Mesenteric fat pad (tissue), 1 donor: ENCODE data around the gene SPP1. TPM values are rescaled to one million over a fixed set of nuclear protein-coding genes. Genes with fewer than 3 reads are reported as not detected.
"Not testable (repeated sequence)": the region's sequence is repeated elsewhere in the genome, so short reads cannot be mapped to it uniquely, and the experiment has no call there.

Experiments
- DNase-seq: peaks from one replicate; pipeline ENCODE4 v3.0.0-alpha.2; 2020; ENCODE audit warnings: low spot score
- total RNA-seq: library from RNA; stranded (reverse); fragmentation: NEBNext Ultra II Directional; extraction: Animal tissue kit (Norgen Biotek cat#: 25700); gene quantifications from one replicate; pipeline ENCODE4 v1.2.1, GENCODE V29; 2021
- donor health status: DM: yes; HTN: yes; CAD: no.

Gene SPP1
- total RNA-seq, 1 donor from 2014 or later = 636 TPM

- no peak for DNase-seq
Observed at GRCh38 chr4:88017516-88018297, 42.2 kb downstream of the SPP1 start.

GRCh38 chr4:88018466-88018865 lies 43.0 kb downstream of the SPP1 start:
- DNase-seq = no peak

DNA sequence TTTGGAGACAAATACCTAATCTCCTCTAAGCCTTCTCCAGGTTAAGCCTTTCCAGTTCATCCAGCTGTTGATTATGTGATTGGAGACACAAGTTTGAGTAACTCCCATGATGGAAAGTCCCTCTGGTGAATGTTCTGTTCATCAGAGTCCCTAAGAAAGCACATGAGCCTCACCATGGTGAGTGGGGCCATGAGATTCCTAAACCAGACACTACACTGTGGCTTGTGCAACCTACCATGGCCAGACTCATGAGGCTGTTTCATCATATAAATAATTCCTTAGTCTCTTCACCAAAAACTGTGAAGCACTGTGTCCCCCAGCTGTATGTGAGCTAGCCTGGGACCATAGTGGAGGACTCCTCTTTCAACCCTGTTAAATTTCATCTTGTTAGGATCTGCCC lies 46.3 kb downstream of the SPP1 start:
- no peak for DNase-seq

DNA sequence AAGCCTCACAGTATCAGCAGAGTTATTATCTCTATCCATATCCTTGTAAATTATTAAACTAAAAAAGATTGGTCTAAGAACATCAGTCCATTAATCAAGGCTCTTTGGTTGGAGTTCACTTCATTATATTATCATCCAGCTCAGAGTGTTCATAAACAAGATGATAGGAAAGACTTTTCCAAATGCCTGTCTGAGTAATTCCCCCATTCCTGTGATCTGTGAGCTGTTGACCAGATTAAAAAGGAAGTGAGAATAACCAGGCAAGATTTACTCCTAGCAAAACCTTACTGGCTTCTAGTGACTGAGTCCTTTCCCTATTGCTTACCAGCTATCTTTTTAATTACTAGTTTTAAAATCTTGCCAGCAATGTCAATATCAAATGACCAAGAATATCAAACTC lies 46.8 kb downstream of the SPP1 start:
- DNase-seq = no peak

DNA sequence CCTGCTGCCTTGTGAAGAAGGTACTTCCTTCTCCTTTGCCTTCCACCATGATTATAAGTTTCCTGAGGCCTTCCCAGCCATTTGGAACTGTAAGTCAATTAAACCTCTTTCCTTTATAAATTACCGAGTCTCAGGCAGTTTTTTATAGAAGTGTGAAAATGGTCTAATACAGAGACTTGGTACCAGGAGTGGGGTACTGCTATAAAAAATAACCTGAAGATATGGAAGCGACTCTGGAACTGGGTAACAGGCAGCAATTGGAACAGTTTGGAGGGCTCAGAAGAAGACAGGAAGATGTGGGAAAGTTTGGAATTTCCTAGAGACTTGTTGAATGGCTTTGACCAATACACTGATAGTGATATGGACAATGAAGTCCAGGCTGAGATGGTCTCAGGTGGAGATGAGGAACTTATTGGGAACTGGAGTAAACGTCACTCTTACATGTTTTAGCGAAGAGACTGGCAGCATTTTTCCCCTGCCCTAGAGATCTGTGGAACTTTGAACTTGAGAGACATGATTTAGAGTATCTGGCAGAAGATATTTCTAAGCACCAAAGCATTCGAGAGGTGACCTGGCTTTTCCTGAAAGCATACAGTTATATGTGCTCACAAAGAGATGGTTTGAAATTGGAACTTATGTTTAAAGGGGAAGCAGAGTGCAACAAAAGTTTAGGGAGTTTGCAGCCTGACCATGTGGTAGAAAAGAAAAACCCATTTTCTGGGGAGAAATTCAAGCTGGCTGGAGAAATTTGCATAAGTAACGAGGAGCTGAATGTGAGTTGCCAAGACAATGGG lies 50.6 kb downstream of the SPP1 start:
- DNase-seq = not testable (repeated sequence)

DNA sequence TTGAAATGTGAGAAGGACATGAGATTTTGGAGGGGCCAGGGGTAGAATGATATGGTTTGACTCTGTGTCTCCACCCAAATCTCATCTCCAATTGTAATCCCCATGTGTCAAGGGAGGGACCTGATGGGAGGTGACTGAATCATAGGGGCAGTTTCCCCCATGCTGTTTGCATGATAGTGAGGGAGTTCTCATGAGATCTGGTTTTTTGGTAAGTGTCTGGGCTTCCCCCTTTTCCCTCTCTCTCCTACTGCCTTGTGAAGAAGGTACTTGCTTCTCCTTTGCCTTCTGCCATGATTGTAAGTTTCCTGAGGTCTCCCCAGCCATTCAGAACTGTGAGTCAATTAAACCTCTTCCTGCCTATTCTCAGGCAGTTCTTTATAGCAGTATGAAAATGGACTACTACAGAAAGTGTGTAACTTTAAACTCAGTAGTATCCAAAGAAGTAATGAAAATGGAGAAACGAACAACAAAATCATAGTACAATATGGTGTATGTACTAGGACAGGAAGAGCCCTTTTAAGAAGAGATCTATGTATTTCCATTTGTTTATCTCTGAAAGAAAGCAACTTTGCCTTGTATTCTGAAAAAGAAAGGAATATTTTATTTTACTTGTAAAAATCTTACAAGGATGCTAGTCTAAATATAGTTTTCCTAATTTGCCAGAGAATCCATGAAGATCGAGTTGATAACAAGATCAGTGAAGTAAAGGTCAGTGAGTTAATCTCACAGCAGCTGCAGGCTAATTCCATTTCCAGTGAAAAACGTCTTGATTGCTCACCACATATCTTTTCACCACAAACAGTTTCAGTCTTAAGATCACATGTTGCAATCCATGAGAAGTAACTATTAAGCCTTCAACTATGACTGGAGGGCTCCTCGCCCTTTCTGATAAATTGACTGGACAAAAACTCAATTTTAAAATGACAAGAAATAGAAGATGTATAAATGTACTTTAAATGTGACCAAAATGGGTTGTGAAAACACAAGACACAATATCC lies 52.4 kb downstream of the SPP1 start:
- no peak for DNase-seq

- DNase-seq = no peak
Observed at GRCh38 chr4:88028946-88029345, 53.4 kb downstream of the SPP1 start.

DNA sequence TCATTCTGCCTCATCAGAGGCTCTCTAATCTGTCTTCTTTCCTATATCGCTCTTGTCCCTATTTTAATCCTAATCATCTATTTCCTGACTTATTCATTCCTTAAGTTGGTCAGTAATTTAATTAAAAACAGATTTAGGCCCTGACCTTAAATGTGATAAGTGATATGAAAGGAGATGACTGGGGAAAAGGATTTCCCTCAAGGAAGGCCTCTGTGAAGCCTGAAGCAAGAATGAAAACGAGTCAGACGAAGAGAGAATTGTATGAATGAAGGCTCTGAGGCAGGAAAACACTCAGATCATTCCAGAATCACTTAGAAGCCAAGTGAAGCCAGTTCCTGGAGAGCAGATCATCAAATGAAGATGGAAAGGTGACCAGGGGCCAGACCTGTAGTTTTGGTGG lies 54.0 kb downstream of the SPP1 start:
- DNase-seq = no peak

DNA sequence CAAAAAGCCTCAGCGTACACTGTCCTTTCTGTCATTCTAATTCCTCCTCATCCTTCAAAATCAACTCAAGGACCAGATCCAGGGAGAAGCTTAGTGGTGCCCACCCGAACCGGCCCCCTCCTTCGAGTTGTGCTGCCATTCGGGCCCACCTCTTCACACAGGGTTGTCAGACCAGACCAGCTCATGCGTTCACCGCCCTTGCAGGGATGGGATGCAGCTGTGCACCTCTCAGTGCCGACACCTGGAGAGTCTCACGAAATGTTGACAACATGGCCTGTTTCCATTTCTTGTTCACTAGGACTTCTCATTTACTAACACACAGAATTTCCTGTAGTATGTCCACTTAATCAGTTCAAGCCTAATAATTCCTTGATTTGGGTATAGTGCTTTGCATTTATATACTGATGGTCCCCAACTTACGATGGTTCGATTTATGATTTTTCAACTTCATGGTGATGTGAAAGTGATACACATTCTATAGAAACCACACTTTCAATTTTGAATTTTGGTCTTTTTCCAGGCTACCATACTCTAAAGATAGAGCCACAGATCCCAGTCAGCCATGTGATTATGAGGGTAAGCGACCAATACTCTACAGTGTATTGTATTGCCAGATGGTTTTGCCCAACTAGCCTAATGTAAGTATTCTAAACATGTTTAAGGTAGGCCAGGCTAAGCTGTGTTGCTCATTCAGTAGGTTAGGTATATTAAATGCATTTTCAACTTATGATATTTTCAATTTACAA lies 55.2 kb downstream of the SPP1 start:
- no peak for DNase-seq

Other genes with a start within 250 kb of the SPP1 start
- gene IBSP, start 176.2 kb upstream of the SPP1 start, total RNA-seq = not detected
- not detected for gene MEPE, start 142.7 kb upstream of the SPP1 start, total RNA-seq
- gene PKD2, start 31.9 kb downstream of the SPP1 start, total RNA-seq = 54.3 TPM
- gene ABCG2, start 182.9 kb downstream of the SPP1 start, total RNA-seq = 1.7 TPM